DND-41 (cell line): Measurements from ENCODE around the gene PYCR2.

Source experiments
- ATAC-seq: fragments of 200-7000 bp; cut with Tn5 transposase; 3 replicates; pipeline ENCODE4 v1.9.1; 2021; ENCODE audit warnings: low read depth; ENCODE audit not compliant: insufficient read depth
- DNase-seq: peaks from one replicate; pipeline ENCODE4 v3.0.0-alpha.2; 2020
- H2AFZ ChIP-seq: 2 replicates; pipeline ENCODE4 v1.6.0; 2012; ENCODE audit warnings: low read depth, low read length
- H3K27ac ChIP-seq: 2 replicates; pipeline ENCODE4 v1.5.1; 2012; ENCODE audit warnings: low read length, inconsistent platforms
- H3K27me3 ChIP-seq: fragments of 200-600 bp; sonication (generic); 2 replicates; pipeline ENCODE4 v1.6.0; 2012; ENCODE audit warnings: low read length, mild to moderate bottlenecking, inconsistent platforms; ENCODE audit not compliant: insufficient read depth, poor library complexity
- H3K36me3 ChIP-seq: 2 replicates; pipeline ENCODE4 v1.5.1; 2012; ENCODE audit warnings: low read length, inconsistent platforms; ENCODE audit not compliant: insufficient read depth
- H3K4me1 ChIP-seq: 2 replicates; pipeline ENCODE4 v1.5.1; 2012; ENCODE audit warnings: mild to moderate bottlenecking, low read length; ENCODE audit not compliant: insufficient read depth
- H3K4me2 ChIP-seq: 2 replicates; pipeline ENCODE4 v1.6.0; 2012; ENCODE audit warnings: mild to moderate bottlenecking, moderate library complexity, low read length, inconsistent platforms; ENCODE audit not compliant: insufficient read depth
- H3K4me3 ChIP-seq, 2 experiments: fragments of 200-600 bp in 1 of 2; shearing (Covaris generic) in 1 of 2; 2 replicates each; pipeline ENCODE4 v1.5.1; 2012 to 2016; ENCODE audit warnings: inconsistent platforms in 2 of 2, low read length in 2 of 2, mild to moderate bottlenecking in 2 of 2, low read depth in 1 of 2, moderate library complexity in 1 of 2
- H3K79me2 ChIP-seq: 2 replicates; pipeline ENCODE4 v1.6.0; 2012; ENCODE audit warnings: low read length, inconsistent platforms; ENCODE audit not compliant: insufficient read depth
- H3K9ac ChIP-seq: 2 replicates; pipeline ENCODE4 v1.6.0; 2012; ENCODE audit warnings: low read depth, mild to moderate bottlenecking, inconsistent platforms, low read length, moderate library complexity
- H3K9me3 ChIP-seq: 2 replicates; pipeline ENCODE4 v1.5.1; 2012; ENCODE audit warnings: low read length, moderate library complexity, mild to moderate bottlenecking, inconsistent platforms; ENCODE audit not compliant: insufficient read depth, severe bottlenecking
- H4K20me1 ChIP-seq: 2 replicates; pipeline ENCODE4 v1.6.0; 2012; ENCODE audit warnings: low read length; ENCODE audit not compliant: insufficient read depth
- CTCF ChIP-seq: IDR thresholded peaks from 2 replicates; pipeline ENCODE4 v1.5.1; 2012; ENCODE audit warnings: borderline replicate concordance, low read length, moderate library complexity, mild to moderate bottlenecking; ENCODE audit not compliant: poor library complexity, severe bottlenecking; ENCODE audit errors: extremely low read depth
- EZH2 ChIP-seq: IDR thresholded peaks from 3 replicates; pipeline ENCODE4 v1.6.1; 2012; ENCODE audit warnings: borderline replicate concordance, low read depth, mild to moderate bottlenecking, moderate library complexity, low read length, inconsistent platforms; ENCODE audit not compliant: severe bottlenecking

PYCR2 gene

GRCh38 chr1:225915538-225915991 lies 8.5 kb downstream of the PYCR2 start:
- H3K4me3 ChIP-seq = no peak overlapping the region
- H3K27ac ChIP-seq = no peak overlapping the region
- H3K27me3 ChIP-seq = no peaks in the 10 kb centered on the region
- no peak for DNase-seq
- H4K20me1 ChIP-seq = peaks cover 2% of the 10 kb centered on the region; the same call in 1 of the 2 replicates
- no peak overlapping the region for H3K9ac ChIP-seq
- no peak overlapping the region for H2AFZ ChIP-seq
- no peak for ATAC-seq
- TF ChIP-seq EZH2 = no peak
- no peak for TF ChIP-seq CTCF
- no peaks in the 10 kb centered on the region for H3K9me3 ChIP-seq
- H3K36me3 ChIP-seq = peaks cover 29% of the 10 kb centered on the region
- H3K4me2 ChIP-seq = no peak overlapping the region
- peaks cover 17% of the 10 kb centered on the region for H3K4me1 ChIP-seq
- peaks cover 2% of the 10 kb centered on the region; the same call in 1 of the 2 replicates for H3K79me2 ChIP-seq

GRCh38 chr1:225914947-225915346 lies 9.1 kb downstream of the PYCR2 start:
- ATAC-seq = no peak
- Histone ChIP-seq H3K79me2 (peaks cover 2% of the 10 kb centered on the region; the same call in 1 of the 2 replicates), H2AFZ (no peak overlapping the region), H4K20me1 (peaks cover 2% of the 10 kb centered on the region; the same call in 1 of the 2 replicates), H3K36me3 (peaks cover 25% of the 10 kb centered on the region), H3K4me2 (no peak overlapping the region), H3K9ac (no peak overlapping the region), H3K4me3 (no peak overlapping the region), H3K9me3 (no peaks in the 10 kb centered on the region), H3K27me3 (no peaks in the 10 kb centered on the region), H3K4me1 (peaks cover 11% of the 10 kb centered on the region), H3K27ac (no peak overlapping the region)
- TF ChIP-seq CTCF (no peak), EZH2 (no peak)
- DNase-seq = no peak

- Histone ChIP-seq H3K27me3 (no peaks in the 10 kb centered on the region), H3K4me1 (peaks cover 5% of the 10 kb centered on the region), H3K27ac (no peak overlapping the region), H3K9me3 (no peaks in the 10 kb centered on the region), H3K4me2 (no peak overlapping the region), H2AFZ (no peak overlapping the region), H3K36me3 (peaks cover 21% of the 10 kb centered on the region), H4K20me1 (0 out of 2 replicates have a peak, but pooled peaks cover under 1% of the 10 kb centered on the region), H3K79me2 (no peaks in the 10 kb centered on the region; the same call in 1 of the 2 replicates), H3K4me3 (no peak overlapping the region), H3K9ac (no peak overlapping the region)
- no peak for TF ChIP-seq CTCF
- TF ChIP-seq EZH2 = no peak
- ATAC-seq (no peak), DNase-seq (no peak)
Measured at GRCh38 chr1:225914391-225914790, 9.7 kb downstream of the PYCR2 start.
